ENCODE data around the gene TTC31. TPM values are rescaled to one million over a fixed set of nuclear protein-coding genes. Genes with fewer than 3 reads are reported as not detected.

The TTC31 gene
- total and polyA plus RNA-seq, 4 donors, result 9.9 to 26.4 (median 15.8) TPM

DNA sequence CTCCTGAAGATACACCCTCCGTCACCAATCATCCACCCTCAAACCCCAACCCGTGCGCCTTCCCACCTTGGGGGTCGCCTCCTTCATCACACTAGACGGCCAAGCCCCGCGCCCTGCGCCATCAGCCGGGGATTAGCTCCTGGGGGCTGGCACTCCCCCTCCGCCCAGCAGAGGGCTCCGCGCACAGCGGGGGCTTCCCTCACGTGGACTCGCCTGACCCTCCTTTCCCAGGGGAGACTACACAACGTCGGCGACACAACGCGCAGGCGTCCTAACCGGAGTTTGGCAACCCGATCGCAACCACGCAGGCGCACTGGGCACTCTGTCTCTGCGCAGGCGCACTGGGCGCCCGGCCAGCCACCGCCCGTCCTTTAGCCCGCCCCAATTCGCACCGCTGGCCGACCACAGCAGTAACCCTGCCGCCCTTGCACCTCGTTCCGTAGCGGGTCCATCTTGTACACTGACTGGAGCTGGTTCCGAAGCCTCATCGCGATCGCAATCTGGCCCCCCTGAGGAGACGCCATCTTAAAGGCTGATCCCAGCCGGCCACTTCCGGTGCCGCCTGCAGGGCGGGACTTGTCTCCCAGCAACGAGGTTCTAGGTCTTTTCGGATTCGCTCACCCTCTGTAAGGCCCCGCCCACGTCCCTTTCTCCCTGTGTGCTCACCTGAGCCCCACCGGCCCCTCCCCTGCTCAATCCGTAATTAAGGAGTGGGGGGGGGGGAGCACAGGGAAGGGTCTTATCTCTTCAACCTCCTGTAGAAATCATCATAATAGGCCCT lies 24.5 kb downstream of the TTC31 start, which contains the start of gene PCGF1:
Gene PCGF1 (minus strand): TSS at position 551 of the 781 bp plus-strand sequence. CDS start 27 bp downstream, at position 524.
- Histone ChIP-seq H3K27ac (ENCODE audit: low read depth in 1 of 2, low read length in 2 of 2) (peak within 1 kb of the TSS; percentile 99), H3K4me1 (ENCODE audit: control insufficient read depth in 4 of 4, insufficient read depth in 4 of 4, low read length in 3 of 4) (peaks cover 11 to 50% (median 35%) of the 10 kb centered on the region in 4 donors), H3K9me3 (ENCODE audit: control insufficient read depth in 4 of 4, low read length in 3 of 4) (no peaks in the 10 kb centered on the region), H3K36me3 (ENCODE audit: control insufficient read depth in 4 of 4, insufficient read depth in 3 of 4, low read depth in 1 of 4, low read length in 3 of 4) (peaks cover 0 to 6% (median 4%) of the 10 kb centered on the region in 4 donors), H3K9ac (ENCODE audit: low read depth in 1 of 2, low read length in 2 of 2) (peak within 1 kb of the TSS; percentile 78 to 91), H3K4me3 (ENCODE audit: low read depth in 1 of 3, low read length in 3 of 3) (peak within 1 kb of the TSS; percentile 70 to 92 (median 90)), H3K27me3 (ENCODE audit: control insufficient read depth in 4 of 4, insufficient read depth in 4 of 4, low read length in 3 of 4) (peaks cover 0 to 12% (median 0%) of the 10 kb centered on the region in 4 donors)
- peak; percentile 100 for DNase-seq (ENCODE audit: low spot score)
- under 1% methylated on average over 56 of the region's 56 CpGs for WGBS
- TF ChIP-seq RAD21 (IDR thresholded peaks at IDR 0.05), result no peak
- TF ChIP-seq RXRA (IDR thresholded peaks at IDR 0.05), result peak; percentile 8 to 31
- TF ChIP-seq, protein P1, sequence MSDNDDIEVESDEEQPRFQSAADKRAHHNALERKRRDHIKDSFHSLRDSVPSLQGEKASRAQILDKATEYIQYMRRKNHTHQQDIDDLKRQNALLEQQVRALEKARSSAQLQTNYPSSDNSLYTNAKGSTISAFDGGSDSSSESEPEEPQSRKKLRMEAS (IDR thresholded peaks at IDR 0.05), result no peak
- no peak for TF ChIP-seq FOXA2 (IDR thresholded peaks at IDR 0.05)
- peak; percentile 99 for TF ChIP-seq YY1 (IDR thresholded peaks at IDR 0.05)
- peak in 1 of 2 donors; percentile 24 for TF ChIP-seq EGR1 (IDR thresholded peaks at IDR 0.05; ENCODE audit: low read depth in 2 of 2)
- peak; percentile 75 to 92 for TF ChIP-seq GABPA (IDR thresholded peaks at IDR 0.05 in 1 of 2, conservative IDR thresholded peaks at IDR 0.05 in 1 of 2)
- TF ChIP-seq SP1 (IDR thresholded peaks at IDR 0.05), result peak; percentile 59
- TF ChIP-seq, protein P2, sequence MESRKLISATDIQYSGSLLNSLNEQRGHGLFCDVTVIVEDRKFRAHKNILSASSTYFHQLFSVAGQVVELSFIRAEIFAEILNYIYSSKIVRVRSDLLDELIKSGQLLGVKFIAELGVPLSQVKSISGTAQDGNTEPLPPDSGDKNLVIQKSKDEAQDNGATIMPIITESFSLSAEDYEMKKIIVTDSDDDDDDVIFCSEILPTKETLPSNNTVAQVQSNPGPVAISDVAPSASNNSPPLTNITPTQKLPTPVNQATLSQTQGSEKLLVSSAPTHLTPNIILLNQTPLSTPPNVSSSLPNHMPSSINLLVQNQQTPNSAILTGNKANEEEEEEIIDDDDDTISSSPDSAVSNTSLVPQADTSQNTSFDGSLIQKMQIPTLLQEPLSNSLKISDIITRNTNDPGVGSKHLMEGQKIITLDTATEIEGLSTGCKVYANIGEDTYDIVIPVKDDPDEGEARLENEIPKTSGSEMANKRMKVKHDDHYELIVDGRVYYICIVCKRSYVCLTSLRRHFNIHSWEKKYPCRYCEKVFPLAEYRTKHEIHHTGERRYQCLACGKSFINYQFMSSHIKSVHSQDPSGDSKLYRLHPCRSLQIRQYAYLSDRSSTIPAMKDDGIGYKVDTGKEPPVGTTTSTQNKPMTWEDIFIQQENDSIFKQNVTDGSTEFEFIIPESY (IDR thresholded peaks at IDR 0.05), result no peak

DNA sequence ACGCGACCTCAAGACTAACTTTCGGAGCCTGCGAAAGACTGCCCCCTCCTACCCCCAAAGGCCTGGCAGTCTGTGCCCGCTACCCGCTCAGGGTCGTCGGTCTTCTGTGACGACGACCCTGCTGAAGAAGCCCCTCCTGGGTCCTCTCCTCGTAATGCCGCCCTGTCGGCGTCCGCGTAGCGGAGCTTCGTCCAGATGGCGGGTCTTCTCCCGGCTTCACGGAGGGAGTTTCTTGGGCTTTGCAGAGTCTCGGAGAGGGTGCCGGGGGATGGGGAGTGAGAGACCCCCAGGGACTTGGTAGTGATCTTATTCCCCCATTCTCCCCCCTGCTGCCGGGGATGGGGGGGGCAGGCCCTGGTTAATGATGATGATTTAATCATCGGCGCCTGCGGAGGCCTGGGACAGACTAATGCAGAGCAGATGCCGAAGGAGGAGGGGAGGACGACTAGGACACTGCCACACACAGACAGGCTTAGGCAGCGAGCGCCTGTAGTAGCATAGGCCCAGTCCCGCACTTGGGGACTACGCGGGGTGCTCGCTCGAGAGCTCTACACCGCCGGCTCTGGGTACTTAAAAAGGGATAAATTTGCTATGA lies 25.1 kb downstream of the TTC31 start:
- no peak for TF ChIP-seq JUND (IDR thresholded peaks at IDR 0.05)
- TF ChIP-seq, protein P1 (IDR thresholded peaks at IDR 0.05), result no peak
- no peak for TF ChIP-seq RAD21 (IDR thresholded peaks at IDR 0.05)
- TF ChIP-seq HNF4A (conservative IDR thresholded peaks at IDR 0.05), result no peak
- no peak for TF ChIP-seq FOXA2 (IDR thresholded peaks at IDR 0.05)
- peak overlapping the region; percentile 53 to 91 for H3K9ac ChIP-seq (ENCODE audit: low read depth in 1 of 2, low read length in 2 of 2)
- 17% methylated on average over 38 of the region's 38 CpGs for WGBS
- peaks cover 11 to 47% (median 34%) of the 10 kb centered on the region in 4 donors for H3K4me1 ChIP-seq (ENCODE audit: control insufficient read depth in 4 of 4, insufficient read depth in 4 of 4, low read length in 3 of 4)
- H3K9me3 ChIP-seq (ENCODE audit: control insufficient read depth in 4 of 4, low read length in 3 of 4), result no peaks in the 10 kb centered on the region
- H3K27me3 ChIP-seq (ENCODE audit: control insufficient read depth in 4 of 4, insufficient read depth in 4 of 4, low read length in 3 of 4), result peaks cover 0 to 16% (median 2%) of the 10 kb centered on the region in 4 donors
- peak overlapping the region; percentile 99 for H3K27ac ChIP-seq (ENCODE audit: low read depth in 1 of 2, low read length in 2 of 2)
- DNase-seq (ENCODE audit: low spot score), result no peak
- H3K4me3 ChIP-seq (ENCODE audit: low read depth in 1 of 3, low read length in 3 of 3), result peak overlapping the region; percentile 70 to 92 (median 90)
- peaks cover 0 to 6% (median 4%) of the 10 kb centered on the region in 4 donors for H3K36me3 ChIP-seq (ENCODE audit: control insufficient read depth in 4 of 4, insufficient read depth in 3 of 4, low read depth in 1 of 4, low read length in 3 of 4)

DNA sequence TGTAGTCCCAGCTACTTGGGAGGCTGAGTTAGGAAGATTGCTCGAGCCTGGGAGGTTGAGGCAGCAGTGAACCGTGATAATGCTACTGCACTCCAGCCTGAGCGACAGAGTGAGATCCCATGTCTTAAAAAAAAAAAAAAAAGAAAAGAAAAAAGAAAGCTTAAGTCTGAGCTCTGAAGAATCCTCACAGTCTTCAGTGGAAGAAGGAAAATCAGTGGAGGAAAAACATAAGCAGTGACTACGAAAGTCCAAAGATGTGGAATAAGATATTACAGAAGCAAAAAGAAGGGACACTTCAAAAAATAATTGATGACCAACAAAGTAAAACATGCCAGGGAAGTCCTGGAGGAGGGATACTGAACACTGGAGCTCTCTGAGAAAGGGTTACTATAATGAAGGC lies 27.4 kb downstream of the TTC31 start:
- no peak overlapping the region for H3K4me3 ChIP-seq (ENCODE audit: low read depth in 1 of 3, low read length in 3 of 3)
- H3K27me3 ChIP-seq (ENCODE audit: control insufficient read depth in 4 of 4, insufficient read depth in 4 of 4, low read length in 3 of 4), result peaks cover 4 to 20% (median 9%) of the 10 kb centered on the region in 4 donors
- 80% methylated on average over 4 of the region's 4 CpGs for WGBS
- H3K36me3 ChIP-seq (ENCODE audit: control insufficient read depth in 4 of 4, insufficient read depth in 3 of 4, low read depth in 1 of 4, low read length in 3 of 4), result peaks cover 0 to 6% (median 2%) of the 10 kb centered on the region in 4 donors
- H3K27ac ChIP-seq (ENCODE audit: low read depth in 1 of 2, low read length in 2 of 2), result no peak overlapping the region
- no peak overlapping the region for H3K9ac ChIP-seq (ENCODE audit: low read depth in 1 of 2, low read length in 2 of 2)
- DNase-seq (ENCODE audit: low spot score), result no peak
- no peaks in the 10 kb centered on the region for H3K9me3 ChIP-seq (ENCODE audit: control insufficient read depth in 4 of 4, low read length in 3 of 4)
- peaks cover 9 to 29% (median 20%) of the 10 kb centered on the region in 4 donors for H3K4me1 ChIP-seq (ENCODE audit: control insufficient read depth in 4 of 4, insufficient read depth in 4 of 4, low read length in 3 of 4)
- TF ChIP-seq FOXA1 (IDR thresholded peaks at IDR 0.05), result no peak
- TF ChIP-seq, protein P3, sequence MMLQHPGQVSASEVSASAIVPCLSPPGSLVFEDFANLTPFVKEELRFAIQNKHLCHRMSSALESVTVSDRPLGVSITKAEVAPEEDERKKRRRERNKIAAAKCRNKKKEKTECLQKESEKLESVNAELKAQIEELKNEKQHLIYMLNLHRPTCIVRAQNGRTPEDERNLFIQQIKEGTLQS (IDR thresholded peaks at IDR 0.05), result no peak
